GM12878 (cell line): ENCODE data around the gene PITPNM3. TPM values are rescaled to one million over a fixed set of nuclear protein-coding genes. Genes with fewer than 3 reads are reported as not detected.

Experiments used
- ATAC-seq: fragments of 200-7000 bp; cut with Tn5 transposase; 3 replicates; pipeline ENCODE4 v1.9.1; 2020; ENCODE audit warnings: mild to moderate bottlenecking, moderate library complexity
- BruUV-seq: library from RNA; stranded (reverse); fragments of 400-500 nt; replicated peaks from 2 replicates; lab custom pipeline; 2021; lab: Mats Ljungman, UMichigan
- CTCF ChIA-PET: fragments of 300-600 bp; sonication (Branson Sonifier 250); formaldehyde crosslinking; extraction: SDS; loops from one replicate; lab custom pipeline; 2021; ENCODE audit warnings: inconsistent platforms; lab: Yijun Ruan, JAX
- POLR2A ChIA-PET: fragments of 350-600 bp; formaldehyde crosslinking; extraction: SDS; loops from one replicate; lab custom pipeline; 2021; ENCODE audit warnings: inconsistent platforms; lab: Charles Lee
- RAD21 ChIA-PET: fragments of 300-600 bp; sonication (Branson Sonifier 250); formaldehyde crosslinking; loops from one replicate; lab custom pipeline; 2023; ENCODE audit warnings: antibody characterized with exemption; ENCODE audit not compliant: unreplicated experiment; lab: Charles Lee
- SMC1A ChIA-PET: fragments of 300-600 bp; sonication (Branson Sonifier 250); formaldehyde crosslinking; loops from one replicate; lab custom pipeline; 2023; ENCODE audit not compliant: unreplicated experiment, uncharacterized antibody; lab: Charles Lee
- DNase-seq: peaks from one replicate; pipeline ENCODE4 v3.0.0-alpha.2; 2011; ENCODE audit warnings: low read depth, low spot score
- FAIRE-seq: peaks from 3 replicates; lab custom pipeline; 2011; peaks lifted over from hg19 to GRCh38; lab: Jason Lieb, UNC
- H2AFZ ChIP-seq: 2 replicates; pipeline ENCODE4 v1.6.0; 2011; ENCODE audit warnings: low read depth, low read length, control low read depth; ENCODE audit not compliant: control insufficient read depth
- H3K27ac ChIP-seq: 2 replicates; pipeline ENCODE4 v1.5.1; 2011; ENCODE audit warnings: control low read depth; ENCODE audit not compliant: control insufficient read depth, insufficient read depth
- H3K27me3 ChIP-seq, 2 experiments: replicated peaks in 1 of 2; 2 replicates each; pipeline versions ENCODE4 v1.6.0 to v1.6.1; 2011; ENCODE audit warnings: low read length in 1 of 2; ENCODE audit not compliant: control insufficient read depth in 2 of 2, insufficient read depth in 2 of 2
- H3K36me3 ChIP-seq, 2 experiments: 2 replicates each; pipeline ENCODE4 v1.5.1; 2011; ENCODE audit warnings: low read length in 1 of 2; ENCODE audit not compliant: control insufficient read depth in 2 of 2, insufficient read depth in 2 of 2
- H3K4me1 ChIP-seq: 2 replicates; pipeline ENCODE4 v1.6.1; 2011; ENCODE audit warnings: mild to moderate bottlenecking, low read length, moderate library complexity, mixed read lengths; ENCODE audit not compliant: control insufficient read depth, insufficient read depth
- H3K4me2 ChIP-seq: 2 replicates; pipeline ENCODE4 v1.6.0; 2011; ENCODE audit warnings: control low read depth; ENCODE audit not compliant: control insufficient read depth, insufficient read depth
- H3K4me3 ChIP-seq: fragments of 200-600 bp; sonication (generic); 2 replicates; pipeline ENCODE4 v1.5.1; 2016
- H3K79me2 ChIP-seq: 2 replicates; pipeline ENCODE4 v1.6.0; 2011; ENCODE audit warnings: low read length; ENCODE audit not compliant: control insufficient read depth, insufficient read depth
- H3K9ac ChIP-seq: 2 replicates; pipeline ENCODE4 v1.8.0; 2011; ENCODE audit warnings: low read length, control low read depth, mixed read lengths; ENCODE audit not compliant: control insufficient read depth, insufficient read depth
- H3K9me3 ChIP-seq: replicated peaks from 3 replicates; pipeline ENCODE4 v1.5.1; 2011; ENCODE audit warnings: mild to moderate bottlenecking, low read length; ENCODE audit not compliant: control insufficient read depth, insufficient read depth
- H4K20me1 ChIP-seq: 2 replicates; pipeline ENCODE4 v1.6.0; 2011; ENCODE audit not compliant: control insufficient read depth, insufficient read depth
- ATF7 ChIP-seq: fragments of 450-650 bp; IDR thresholded peaks from 2 replicates; pipeline ENCODE4 v1.6.1; 2016; ENCODE audit warnings: low read depth, mild to moderate bottlenecking
- KAT2A ChIP-seq: conservative IDR thresholded peaks from 2 replicates; pipeline ENCODE4 v1.6.1; 2011; ENCODE audit warnings: low read depth, low read length; ENCODE audit not compliant: control insufficient read depth
- TBL1XR1 ChIP-seq: IDR thresholded peaks from 2 replicates; pipeline ENCODE4 v1.6.1; 2012; ENCODE audit warnings: low read depth, low read length, improper control_type of control experiment
- ZSCAN29 ChIP-seq: fragments of 450-650 bp; IDR thresholded peaks from 2 replicates; pipeline ENCODE4 v1.6.1; 2017; ENCODE audit warnings: mild to moderate bottlenecking, moderate library complexity
- WGBS: methylation state at CpG from one replicate; pipeline ENCODE4 v1.1.6; 2016; ENCODE audit warnings: low lambda C conversion rate; ENCODE audit not compliant: insufficient replicate concordance, insufficient coverage; ENCODE audit errors: missing lambda C conversion rate; 5-methylcytosine and 5-hydroxymethylcytosine counted together
- in situ Hi-C: fragments of 300-500 bp; cut with MboI; formaldehyde crosslinking; loops from 9 replicates; pipeline ENCODE4 v1.14.3; 2018; ENCODE audit warnings: mixed read lengths
- intact Hi-C: fragments of 100-400 bp; cut with micrococcal nuclease; formaldehyde crosslinking; loops from one replicate; pipeline ENCODE4 v1.14.2; 2022; ENCODE audit not compliant: unreplicated experiment
- polyA plus RNA-seq, 11 experiments: library from polyadenylated mRNA; depleted of rRNA in 4 of 11; unstranded in 6 of 11; stranded (reverse) in 5 of 11; fragments of >200 nt; fragmentation: Nextera tagmentation in 4 of 11; fragmentation: Illumina TruSeq in 1 of 11; extraction: Ambion mirVana in 4 of 11; extraction: Trizol in 1 of 11; gene quantifications; 1 replicate in 1 of 11; 2 replicates in 10 of 11; pipeline versions ENCODE4 v1.2.1 to v1.2.3, GENCODE V29; 2011 to 2016; ENCODE audit warnings: inconsistent platforms in 2 of 11, missing spikeins in 2 of 11, low read depth in 1 of 11
- total RNA-seq, 4 experiments: library from RNA; depleted of rRNA in 3 of 4; stranded (reverse); fragments of >200 nt in 3 of 4; fragmentation: Illumina TruSeq in 1 of 4; extraction: Trizol in 1 of 4; gene quantifications; 2 replicates each; pipeline versions ENCODE4 v1.2.1 to v1.2.3, GENCODE V29; 2013 to 2021
- TF ChIP-seq, protein P1 (sequence below): fragments of 450-650 bp; formaldehyde crosslinking; IDR thresholded peaks from 2 replicates; pipeline ENCODE4 v1.5.0; 2022; ENCODE audit warnings: mild to moderate bottlenecking, missing genetic modification characterization
- TF ChIP-seq, protein P2 (sequence below): fragments of 450-650 bp; IDR thresholded peaks from 2 replicates; pipeline ENCODE4 v1.6.1; 2017; ENCODE audit warnings: mild to moderate bottlenecking, low read depth, inconsistent platforms; ENCODE audit not compliant: poor library complexity, severe bottlenecking

PITPNM3 gene
- total and polyA plus RNA-seq, 10 of the 15 experiments (the other 5 are each of a cell fraction or from before 2014, with no cell fraction given): 0.02 to 0.49 (median 0.19) TPM; not detected in 1

DNA sequence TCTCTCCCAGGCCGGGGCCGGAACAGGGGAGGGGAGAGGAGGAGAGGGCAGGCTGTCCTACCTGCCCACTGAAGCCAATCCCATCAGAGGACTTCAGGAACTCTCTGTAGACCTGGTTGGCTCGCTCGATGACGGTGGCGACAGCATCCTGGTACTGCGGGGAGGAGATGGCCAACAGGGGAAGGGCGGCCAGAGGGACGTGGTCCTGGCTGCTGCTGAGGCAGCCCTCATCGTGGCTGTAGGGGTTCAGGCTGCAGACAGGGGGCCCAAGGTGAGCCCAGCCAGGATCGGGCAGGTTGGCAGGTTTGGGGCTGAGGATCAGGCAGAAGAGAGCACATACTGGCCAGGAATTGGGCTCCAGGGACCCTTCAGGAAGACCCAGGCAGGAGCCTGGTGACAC is 77.9 kb downstream of the PITPNM3 start:
- 60% methylated on average over 11 of the region's 11 CpGs for WGBS
- RAD21 ChIA-PET: no interaction called here
- Histone ChIP-seq H3K4me1 (no peaks in the 10 kb centered on the region), H4K20me1 (no peaks in the 10 kb centered on the region), H3K27me3 (peaks cover 0 to 6% of the 10 kb centered on the region in 2 experiments; a peak in 3 of 4 replicates), H2AFZ (no peak overlapping the region), H3K79me2 (no peaks in the 10 kb centered on the region), H3K9ac (no peak overlapping the region), H3K4me2 (no peak overlapping the region), H3K36me3 (no peaks in the 10 kb centered on the region), H3K9me3 (no peaks in the 10 kb centered on the region), H3K27ac (no peak overlapping the region), H3K4me3 (no peak overlapping the region)
- in situ Hi-C loops: no loop called here
- intact Hi-C loops: no loop called here
- no TSS peak for BruUV-seq
- DNase-seq (no peak), ATAC-seq (no peak), FAIRE-seq (no peak)
- SMC1A ChIA-PET: no interaction called here
- POLR2A ChIA-PET: no interaction called here
- CTCF ChIA-PET: no interaction called here
- TF ChIP-seq ZSCAN29 (no peak), TBL1XR1 (no peak)

DNA sequence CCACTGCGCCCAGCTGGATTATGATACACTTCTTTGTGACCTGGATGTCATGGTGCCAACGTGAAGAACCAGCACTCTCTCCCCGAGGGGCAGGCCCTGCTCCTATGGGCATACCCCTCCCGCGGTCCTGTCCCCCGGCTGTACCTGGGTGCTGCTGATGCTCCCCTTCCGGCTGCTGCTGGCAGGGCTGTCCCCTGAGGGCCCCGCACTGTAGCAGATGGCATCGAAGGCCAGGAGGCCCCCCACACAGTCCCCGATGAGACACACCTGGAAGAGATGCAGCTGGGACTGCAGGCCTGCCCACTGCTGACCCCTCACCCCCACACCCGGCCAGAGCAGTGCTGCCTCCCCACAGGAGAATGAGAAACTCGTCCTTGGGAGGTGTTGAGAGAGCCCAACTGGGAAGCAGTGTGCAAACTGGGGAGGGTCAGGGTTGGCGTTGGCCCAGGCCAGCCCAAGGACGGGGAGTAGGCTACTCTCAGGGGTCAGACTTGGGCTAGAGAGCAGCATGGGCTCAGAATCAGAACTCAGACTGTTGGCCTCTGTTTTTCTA is 78.4 kb downstream of the PITPNM3 start:
- ATAC-seq: no peak
- POLR2A ChIA-PET: no interaction called here
- Histone ChIP-seq H3K4me2 (no peak overlapping the region), H3K27ac (no peak overlapping the region), H3K9ac (no peak overlapping the region), H3K27me3 (peaks cover 0 to 5% of the 10 kb centered on the region in 2 experiments; a peak in 3 of 4 replicates), H3K4me3 (no peak overlapping the region), H4K20me1 (no peaks in the 10 kb centered on the region)
- RAD21 ChIA-PET: no interaction called here
- no TSS peak for BruUV-seq
- CTCF ChIA-PET: no interaction called here
- TF ChIP-seq ATF7 (no peak), KAT2A (no peak)
- TF ChIP-seq, protein P1, sequence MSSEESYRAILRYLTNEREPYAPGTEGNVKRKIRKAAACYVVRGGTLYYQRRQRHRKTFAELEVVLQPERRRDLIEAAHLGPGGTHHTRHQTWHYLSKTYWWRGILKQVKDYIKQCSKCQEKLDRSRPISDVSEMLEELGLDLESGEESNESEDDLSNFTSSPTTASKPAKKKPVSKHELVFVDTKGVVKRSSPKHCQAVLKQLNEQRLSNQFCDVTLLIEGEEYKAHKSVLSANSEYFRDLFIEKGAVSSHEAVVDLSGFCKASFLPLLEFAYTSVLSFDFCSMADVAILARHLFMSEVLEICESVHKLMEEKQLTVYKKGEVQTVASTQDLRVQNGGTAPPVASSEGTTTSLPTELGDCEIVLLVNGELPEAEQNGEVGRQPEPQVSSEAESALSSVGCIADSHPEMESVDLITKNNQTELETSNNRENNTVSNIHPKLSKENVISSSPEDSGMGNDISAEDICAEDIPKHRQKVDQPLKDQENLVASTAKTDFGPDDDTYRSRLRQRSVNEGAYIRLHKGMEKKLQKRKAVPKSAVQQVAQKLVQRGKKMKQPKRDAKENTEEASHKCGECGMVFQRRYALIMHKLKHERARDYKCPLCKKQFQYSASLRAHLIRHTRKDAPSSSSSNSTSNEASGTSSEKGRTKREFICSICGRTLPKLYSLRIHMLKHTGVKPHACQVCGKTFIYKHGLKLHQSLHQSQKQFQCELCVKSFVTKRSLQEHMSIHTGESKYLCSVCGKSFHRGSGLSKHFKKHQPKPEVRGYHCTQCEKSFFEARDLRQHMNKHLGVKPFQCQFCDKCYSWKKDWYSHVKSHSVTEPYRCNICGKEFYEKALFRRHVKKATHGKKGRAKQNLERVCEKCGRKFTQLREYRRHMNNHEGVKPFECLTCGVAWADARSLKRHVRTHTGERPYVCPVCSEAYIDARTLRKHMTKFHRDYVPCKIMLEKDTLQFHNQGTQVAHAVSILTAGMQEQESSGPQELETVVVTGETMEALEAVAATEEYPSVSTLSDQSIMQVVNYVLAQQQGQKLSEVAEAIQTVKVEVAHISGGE (CRISPR knock-in tag): no peak
- TF ChIP-seq, protein P2, sequence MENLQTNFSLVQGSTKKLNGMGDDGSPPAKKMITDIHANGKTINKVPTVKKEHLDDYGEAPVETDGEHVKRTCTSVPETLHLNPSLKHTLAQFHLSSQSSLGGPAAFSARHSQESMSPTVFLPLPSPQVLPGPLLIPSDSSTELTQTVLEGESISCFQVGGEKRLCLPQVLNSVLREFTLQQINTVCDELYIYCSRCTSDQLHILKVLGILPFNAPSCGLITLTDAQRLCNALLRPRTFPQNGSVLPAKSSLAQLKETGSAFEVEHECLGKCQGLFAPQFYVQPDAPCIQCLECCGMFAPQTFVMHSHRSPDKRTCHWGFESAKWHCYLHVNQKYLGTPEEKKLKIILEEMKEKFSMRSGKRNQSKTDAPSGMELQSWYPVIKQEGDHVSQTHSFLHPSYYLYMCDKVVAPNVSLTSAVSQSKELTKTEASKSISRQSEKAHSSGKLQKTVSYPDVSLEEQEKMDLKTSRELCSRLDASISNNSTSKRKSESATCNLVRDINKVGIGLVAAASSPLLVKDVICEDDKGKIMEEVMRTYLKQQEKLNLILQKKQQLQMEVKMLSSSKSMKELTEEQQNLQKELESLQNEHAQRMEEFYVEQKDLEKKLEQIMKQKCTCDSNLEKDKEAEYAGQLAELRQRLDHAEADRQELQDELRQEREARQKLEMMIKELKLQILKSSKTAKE: no peak
- TF ChIP-seq, all 136 proteins: peak for 0
- Histone ChIP-seq H3K9me3 (no peaks in the 10 kb centered on the region), H3K36me3 (no peaks in the 10 kb centered on the region), H3K79me2 (no peaks in the 10 kb centered on the region), H2AFZ (no peak overlapping the region), H3K4me1 (no peaks in the 10 kb centered on the region)
- intact Hi-C loops: no loop called here
- SMC1A ChIA-PET: no interaction called here
- in situ Hi-C loops: no loop called here
- FAIRE-seq: no peak
- DNase-seq: no peak
- 38% methylated on average over 13 of the region's 14 CpGs for WGBS
